Naive thymus-derived CD4-positive, alpha-beta T cell (primary cell): ENCODE measurements around the gene TTLL5. TPM values are rescaled to one million over a fixed set of nuclear protein-coding genes. Genes with fewer than 3 reads are reported as not detected.

Experiments
- ATAC-seq: fragments of 150-1000 bp; cut with Tn5 transposase; 2 replicates; pipeline ENCODE4 v1.10.0; 2021; ENCODE audit warnings: mild to moderate bottlenecking, moderate library complexity
- CTCF ChIA-PET: fragments of 350-600 bp; sonication (Branson Sonifier 250); formaldehyde crosslinking; loops from one replicate; lab custom pipeline; 2021; ENCODE audit warnings: antibody characterized with exemption; lab: Charles Lee
- POLR2A ChIA-PET: fragments of 350-600 bp; sonication (Branson Sonifier 250); formaldehyde crosslinking; loops from one replicate; lab custom pipeline; 2021; ENCODE audit warnings: antibody characterized with exemption, inconsistent platforms; lab: Charles Lee
- DNase-seq, 9 donors: peaks; one replicate each; pipeline versions ENCODE4 v3.0.0 to v3.0.0-alpha.2; 2020 to 2022; ENCODE audit warnings: mixed read lengths in 1 of 9
- H3K27ac ChIP-seq: one replicate; pipeline ENCODE4 v1.7.0; 2013; ENCODE audit warnings: mild to moderate bottlenecking, low read depth, low read length, moderate library complexity
- H3K27me3 ChIP-seq, 2 donors: one replicate each; pipeline ENCODE4 v1.7.0; 2013; ENCODE audit warnings: low read length in 2 of 2, mild to moderate bottlenecking in 2 of 2, moderate library complexity in 2 of 2; ENCODE audit not compliant: control insufficient read depth in 2 of 2, insufficient read depth in 2 of 2
- H3K36me3 ChIP-seq, 3 experiments: 1 replicate in 2 of 3; 2 replicates in 1 of 3; pipeline ENCODE4 v1.7.0; 2013; ENCODE audit warnings: low read length in 3 of 3, mild to moderate bottlenecking in 3 of 3, moderate library complexity in 1 of 3; ENCODE audit not compliant: insufficient read depth in 3 of 3, control insufficient read depth in 2 of 3
- H3K4me1 ChIP-seq, 2 donors: one replicate each; pipeline ENCODE4 v1.7.0; 2013; ENCODE audit warnings: low read length in 2 of 2, mild to moderate bottlenecking in 2 of 2, moderate library complexity in 1 of 2; ENCODE audit not compliant: control insufficient read depth in 2 of 2, insufficient read depth in 2 of 2
- H3K4me3 ChIP-seq: 2 replicates; pipeline ENCODE4 v1.7.0; 2013; ENCODE audit warnings: mild to moderate bottlenecking, low read length
- H3K9me3 ChIP-seq, 3 experiments: 1 replicate in 2 of 3; 2 replicates in 1 of 3; pipeline ENCODE4 v1.7.0; 2013; ENCODE audit warnings: low read length in 3 of 3; ENCODE audit not compliant: control insufficient read depth in 2 of 3
- H3K27ac Mint-ChIP-seq, 9 donors: one replicate each; pipeline ENCODE4 v1.8.0; 2020 to 2022; ENCODE audit warnings: mixed read lengths in 9 of 9, mild to moderate bottlenecking in 8 of 9, moderate library complexity in 5 of 9, inconsistent platforms in 2 of 9
- H3K27me3 Mint-ChIP-seq, 5 donors: one replicate each; pipeline ENCODE4 v1.8.0; 2021 to 2022; ENCODE audit warnings: mixed read lengths in 5 of 5, mild to moderate bottlenecking in 1 of 5
- H3K36me3 Mint-ChIP-seq, 5 donors: one replicate each; pipeline ENCODE4 v1.8.0; 2020 to 2022; ENCODE audit warnings: mixed read lengths in 5 of 5, mild to moderate bottlenecking in 3 of 5, inconsistent platforms in 1 of 5
- H3K4me1 Mint-ChIP-seq, 7 donors: one replicate each; pipeline ENCODE4 v1.8.0; 2020 to 2022; ENCODE audit warnings: mixed read lengths in 7 of 7, mild to moderate bottlenecking in 3 of 7, inconsistent platforms in 1 of 7
- H3K4me3 Mint-ChIP-seq, 10 donors: one replicate each; pipeline ENCODE4 v1.8.0; 2020 to 2022; ENCODE audit warnings: mild to moderate bottlenecking in 10 of 10, mixed read lengths in 10 of 10, moderate library complexity in 6 of 10, inconsistent platforms in 2 of 10
- H3K9me3 Mint-ChIP-seq, 11 donors: one replicate each; pipeline ENCODE4 v1.8.0; 2020 to 2022; ENCODE audit warnings: mixed read lengths in 11 of 11, mild to moderate bottlenecking in 4 of 11, inconsistent platforms in 1 of 11, moderate library complexity in 1 of 11
- intact Hi-C, 2 donors: fragments of 100-400 bp; cut with micrococcal nuclease; formaldehyde crosslinking; loops; one replicate each; pipeline ENCODE4 v1.15.1; 2023
- polyA plus RNA-seq, 2 donors: library from polyadenylated mRNA; unstranded; fragments of 300-500 nt; fragmentation: Illumina TruSeq; gene quantifications; one replicate each; pipeline ENCODE4 v1.2.3, GENCODE V29; 2021
- total RNA-seq, 6 experiments: library from RNA in 5 of 6; stranded (reverse) in 5 of 6; gene quantifications; 1 replicate in 5 of 6; 2 replicates in 1 of 6; pipeline ENCODE4 v1.2.3 and lab custom pipeline; 2021 to 2026

TTLL5 gene
- total and polyA plus RNA-seq, 7 experiments from 2014 or later = 7.8 to 31.4 (median 21.5) TPM

DNA sequence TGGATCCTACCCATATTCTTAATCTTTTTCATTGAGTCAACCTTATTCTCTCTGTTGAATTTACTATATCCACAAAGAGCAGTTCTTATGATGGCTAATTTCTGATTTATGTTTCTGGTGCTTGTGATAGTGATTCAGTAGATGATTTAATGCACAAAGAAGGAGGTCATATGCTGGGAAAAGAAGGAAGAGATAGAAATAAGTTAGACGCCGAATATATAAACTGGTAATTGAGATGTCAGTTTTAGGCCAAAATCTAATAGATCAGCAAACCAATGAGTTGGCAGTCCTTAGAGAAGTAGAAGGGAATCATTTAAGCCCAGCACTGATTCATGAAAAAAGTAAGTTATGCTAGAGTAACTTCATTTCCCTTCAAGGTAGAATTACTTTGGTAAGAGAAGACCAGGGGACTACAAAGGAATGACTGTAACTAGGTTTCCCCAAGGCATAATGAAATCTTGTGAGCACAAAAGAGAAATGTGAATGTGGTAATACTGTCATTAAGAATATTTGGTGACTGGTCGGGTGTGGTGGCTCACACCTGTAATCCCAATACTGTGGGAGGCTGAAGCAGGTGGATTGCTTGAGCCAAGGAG, 188.4 kb downstream of the TTLL5 start:
- CTCF ChIA-PET = no interaction called here
- POLR2A ChIA-PET = interaction anchor here (0.6 kb wide), 1 partner anchor 19 kb away, joined by 3 read pairs; no protein-coding TSS in a partner anchor

DNA sequence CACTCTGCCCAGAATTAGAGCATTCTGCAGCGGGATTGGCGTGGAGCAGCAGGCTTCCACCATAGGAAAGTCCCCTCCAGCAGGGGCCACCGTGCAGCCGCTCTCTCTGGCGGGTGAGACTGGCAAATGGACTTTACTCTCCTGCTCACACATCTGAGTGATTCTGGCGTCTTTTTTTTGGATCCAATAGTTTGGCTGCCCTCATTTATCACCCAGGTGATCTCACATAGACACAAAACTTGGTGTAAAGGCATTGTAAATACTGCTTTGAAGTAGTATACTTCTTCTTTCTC, 190.5 kb downstream of the TTLL5 start:
- POLR2A ChIA-PET = no interaction called here
- no peak overlapping the region for H3K4me3 Mint-ChIP-seq

More for the DNA sequence above, 188.4 kb downstream of the TTLL5 start:
- no peaks in the 10 kb centered on the region for H3K36me3 ChIP-seq
- Mint-ChIP-seq H3K4me1 (no peaks in the 10 kb centered on the region), H3K4me3 (no peak overlapping the region), H3K27ac (no peak overlapping the region), H3K27me3 (no peaks in the 10 kb centered on the region), H3K36me3 (peaks cover 0 to 30% (median 8%) of the 10 kb centered on the region in 5 donors), H3K9me3 (no peaks in the 10 kb centered on the region)
- H3K9me3 ChIP-seq = no peaks in the 10 kb centered on the region
- no peaks in the 10 kb centered on the region for H3K4me1 ChIP-seq
- no peak overlapping the region for H3K4me3 ChIP-seq
- no peak for ATAC-seq
- no peaks in the 10 kb centered on the region for H3K27me3 ChIP-seq
- intact Hi-C loops = no loop called here
- DNase-seq = no peak
- no peak overlapping the region for H3K27ac ChIP-seq

DNA sequence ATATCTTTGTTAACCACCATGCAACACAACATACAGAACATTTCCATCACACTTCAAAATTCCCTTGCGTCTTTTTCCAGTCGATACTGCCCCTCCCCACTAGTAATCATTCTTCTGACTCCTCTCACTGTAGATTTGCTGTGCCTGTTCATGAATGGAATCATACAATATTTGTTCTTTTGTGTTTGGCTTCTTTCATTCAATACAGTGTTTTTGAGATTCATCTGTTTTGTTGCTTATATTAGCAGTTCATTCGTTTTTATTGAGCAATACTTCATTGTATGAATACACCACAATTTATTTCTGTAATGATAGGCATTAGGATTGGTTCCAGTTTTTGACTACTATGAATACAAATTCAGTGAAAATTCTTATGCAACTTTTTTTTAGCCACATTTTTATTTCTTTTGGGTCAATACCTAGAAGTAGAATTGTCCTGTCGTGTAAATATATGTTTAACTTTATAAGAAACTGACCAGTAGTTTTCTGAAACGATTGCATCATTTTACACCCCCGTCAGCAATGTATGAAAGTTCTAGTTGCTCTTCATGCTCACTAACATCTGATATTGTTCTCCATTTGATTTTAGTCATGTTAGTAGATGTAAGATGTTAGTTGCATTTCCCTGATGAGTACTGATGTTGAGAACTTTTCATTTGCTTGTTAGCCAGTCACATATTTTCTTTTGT, 193.2 kb downstream of the TTLL5 start:
- Mint-ChIP-seq H3K27me3 (no peaks in the 10 kb centered on the region), H3K36me3 (peaks cover 0 to 38% (median 3%) of the 10 kb centered on the region in 5 donors), H3K4me3 (no peak overlapping the region), H3K4me1 (no peaks in the 10 kb centered on the region), H3K9me3 (no peaks in the 10 kb centered on the region), H3K27ac (no peak overlapping the region)
- H3K4me3 ChIP-seq = no peak overlapping the region
- H3K27me3 ChIP-seq = no peaks in the 10 kb centered on the region
- ChIA-PET CTCF (no interaction called here), POLR2A (no interaction called here)
- no peaks in the 10 kb centered on the region for H3K36me3 ChIP-seq
- H3K9me3 ChIP-seq = no peaks in the 10 kb centered on the region
- ATAC-seq (no peak), DNase-seq (no peak)
- intact Hi-C loops = no loop called here
- H3K4me1 ChIP-seq = no peaks in the 10 kb centered on the region
- no peak overlapping the region for H3K27ac ChIP-seq

More for the DNA sequence above, 190.5 kb downstream of the TTLL5 start:
- no peaks in the 10 kb centered on the region for H3K9me3 ChIP-seq
- CTCF ChIA-PET = no interaction called here
- Mint-ChIP-seq H3K4me1 (no peaks in the 10 kb centered on the region), H3K27me3 (no peaks in the 10 kb centered on the region), H3K9me3 (no peaks in the 10 kb centered on the region), H3K27ac (no peak overlapping the region), H3K36me3 (peaks cover 0 to 46% (median 3%) of the 10 kb centered on the region in 5 donors)
- ATAC-seq (no peak), DNase-seq (no peak)
- H3K27ac ChIP-seq = no peak overlapping the region
- H3K27me3 ChIP-seq = no peaks in the 10 kb centered on the region
- H3K4me3 ChIP-seq = no peak overlapping the region
- intact Hi-C loops = no loop called here
- H3K36me3 ChIP-seq = no peaks in the 10 kb centered on the region
- no peaks in the 10 kb centered on the region for H3K4me1 ChIP-seq

DNA sequence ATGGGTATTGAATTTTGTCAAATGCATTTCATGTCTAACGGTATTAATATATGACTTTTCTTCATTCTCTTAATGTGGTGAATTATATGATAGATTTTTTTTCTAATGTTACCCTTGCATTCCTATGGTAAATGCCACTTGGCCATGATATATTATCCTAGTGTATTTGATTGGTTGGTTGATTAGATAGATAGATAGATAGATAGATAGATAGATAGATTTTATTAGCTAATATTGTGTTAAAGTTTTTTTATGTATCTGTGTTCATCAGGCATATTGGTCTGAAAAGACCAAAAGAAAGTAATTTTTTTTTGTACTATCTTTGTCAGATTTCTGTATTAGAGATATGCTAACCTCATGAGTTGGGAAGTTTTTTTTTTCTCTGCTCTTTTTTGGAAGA, 196.2 kb downstream of the TTLL5 start:
- Histone ChIP-seq H3K36me3 (no peaks in the 10 kb centered on the region), H3K27ac (no peak overlapping the region), H3K9me3 (no peaks in the 10 kb centered on the region), H3K27me3 (no peaks in the 10 kb centered on the region), H3K4me3 (no peak overlapping the region), H3K4me1 (no peaks in the 10 kb centered on the region)
- ChIA-PET CTCF (interaction anchor here (1.0 kb wide), 1 partner anchor 8 kb away, joined by 3 read pairs; no protein-coding TSS in a partner anchor), POLR2A (no interaction called here)
- Mint-ChIP-seq H3K4me3 (no peak overlapping the region), H3K27ac (no peak overlapping the region), H3K36me3 (peaks cover 0 to 33% (median 0%) of the 10 kb centered on the region in 5 donors), H3K4me1 (peaks cover 0 to 4% (median 0%) of the 10 kb centered on the region in 7 donors), H3K27me3 (no peaks in the 10 kb centered on the region), H3K9me3 (no peaks in the 10 kb centered on the region)
- DNase-seq (no peak), ATAC-seq (no peak)
- intact Hi-C loops = no loop called here

DNA sequence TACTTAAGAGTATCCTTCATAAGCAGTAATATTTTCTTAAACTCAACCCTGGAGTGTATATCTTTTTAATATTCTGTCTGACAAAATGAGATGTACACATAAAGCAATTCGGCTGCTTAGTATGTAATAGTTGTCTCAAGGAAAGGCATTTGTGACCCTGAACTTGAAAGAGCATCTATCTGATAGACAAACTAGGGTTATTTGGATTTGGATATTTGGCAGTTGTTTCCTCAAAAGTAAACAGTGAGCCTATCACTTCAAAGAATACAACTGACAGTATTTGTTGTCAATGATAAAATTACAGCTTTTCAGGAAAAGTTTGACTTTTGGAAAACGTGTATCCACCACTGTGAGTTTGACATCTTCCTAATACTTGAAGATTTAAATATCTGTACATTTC, 197.3 kb downstream of the TTLL5 start:
- ChIA-PET CTCF (no interaction called here), POLR2A (no interaction called here)
- no peaks in the 10 kb centered on the region for H3K36me3 ChIP-seq
- no peak overlapping the region for H3K27ac Mint-ChIP-seq
- peaks cover 0 to 4% (median 0%) of the 10 kb centered on the region in 7 donors for H3K4me1 Mint-ChIP-seq
- no peaks in the 10 kb centered on the region for H3K27me3 Mint-ChIP-seq
- H3K4me1 ChIP-seq = no peaks in the 10 kb centered on the region
- intact Hi-C loops = no loop called here
- H3K4me3 ChIP-seq = no peak overlapping the region
- no peak overlapping the region for H3K4me3 Mint-ChIP-seq
- peaks cover 0 to 30% (median 2%) of the 10 kb centered on the region in 5 donors for H3K36me3 Mint-ChIP-seq
- DNase-seq (no peak), ATAC-seq (no peak)
- H3K9me3 ChIP-seq = no peaks in the 10 kb centered on the region
- no peaks in the 10 kb centered on the region for H3K9me3 Mint-ChIP-seq
- no peak overlapping the region for H3K27ac ChIP-seq
- no peaks in the 10 kb centered on the region for H3K27me3 ChIP-seq

DNA sequence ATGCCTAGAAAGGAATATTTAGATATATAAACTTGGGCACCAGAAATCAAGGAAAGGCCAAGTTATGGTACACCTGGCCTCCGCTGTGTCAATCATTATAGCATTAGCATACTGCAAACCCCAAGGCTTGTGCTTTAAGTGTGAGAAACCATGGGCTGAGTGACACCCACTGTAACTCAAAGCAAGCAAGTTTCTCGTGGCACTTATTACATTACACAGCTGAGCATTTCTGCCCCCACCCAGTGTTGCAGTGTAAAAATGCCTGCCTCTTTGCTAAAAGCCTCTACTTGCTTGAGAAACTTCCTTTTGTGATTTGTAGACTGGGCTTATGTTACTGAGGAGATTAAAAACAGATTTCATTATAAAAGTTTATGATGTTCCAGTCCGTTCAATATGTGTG, 198.7 kb downstream of the TTLL5 start:
- no peak overlapping the region for H3K4me3 ChIP-seq
- H3K36me3 ChIP-seq = no peaks in the 10 kb centered on the region
- H3K27ac ChIP-seq = no peak overlapping the region
- no peaks in the 10 kb centered on the region for H3K27me3 ChIP-seq
- no peaks in the 10 kb centered on the region for H3K27me3 Mint-ChIP-seq
- no peak overlapping the region for H3K27ac Mint-ChIP-seq
- no peak for ATAC-seq
- H3K4me1 ChIP-seq = no peaks in the 10 kb centered on the region
- no peaks in the 10 kb centered on the region for H3K9me3 ChIP-seq
- H3K4me1 Mint-ChIP-seq = peaks cover 0 to 4% (median 0%) of the 10 kb centered on the region in 7 donors
- intact Hi-C loops = no loop called here
- ChIA-PET CTCF (interaction anchor here (1.2 kb wide), 1 partner anchor 93 kb away, joined by 3 read pairs; no protein-coding TSS in a partner anchor), POLR2A (no interaction called here)
- H3K4me3 Mint-ChIP-seq = no peak overlapping the region
- H3K36me3 Mint-ChIP-seq = peaks cover 0 to 29% (median 3%) of the 10 kb centered on the region in 5 donors
- DNase-seq = no peak
- H3K9me3 Mint-ChIP-seq = no peaks in the 10 kb centered on the region
